ENCODE measurements around the gene HTT-AS. TPM values are rescaled to one million over a fixed set of nuclear protein-coding genes. Genes with fewer than 3 reads are reported as not detected.

The HTT-AS gene
- total RNA-seq (not detected), polyA plus RNA-seq (not detected)
- long read RNA-seq, donor 1 = 0 reads
- long read RNA-seq, donor 2 = 0 reads
- long read RNA-seq, donor 3 = 0 reads
- long read RNA-seq, donor 4 = 0 reads
- long read RNA-seq, donor 5 = 0 reads
- long read RNA-seq, donor 6 = 0 reads
- long read RNA-seq, donor 7 = 0 reads
- long read RNA-seq, donor 8, partial matches to known transcripts = 14 of 14 reads
- long read RNA-seq, donor 8, other reads (novel, unspliced or antisense) = 0 of 14 reads
- long read RNA-seq, donor 9 = 0 reads
- long read RNA-seq, donor 10 = 0 reads

GRCh38 chr4:3074078-3074845 lies at the start of gene HTT-AS, which contains the start of gene HTT:
TSS of gene HTT-AS (minus strand) at chr4:3074538.
TSS of gene HTT (plus strand) at chr4:3074681. CDS start at chr4:3074826, 145 bp downstream.
- peak within 1 kb of the TSS; percentile 71 to 97 (median 95) for H3K4me3 ChIP-seq
- TF ChIP-seq POLR2A (IDR thresholded peaks at IDR 0.05) = peak; percentile 51 to 86
- TF ChIP-seq, protein P1, sequence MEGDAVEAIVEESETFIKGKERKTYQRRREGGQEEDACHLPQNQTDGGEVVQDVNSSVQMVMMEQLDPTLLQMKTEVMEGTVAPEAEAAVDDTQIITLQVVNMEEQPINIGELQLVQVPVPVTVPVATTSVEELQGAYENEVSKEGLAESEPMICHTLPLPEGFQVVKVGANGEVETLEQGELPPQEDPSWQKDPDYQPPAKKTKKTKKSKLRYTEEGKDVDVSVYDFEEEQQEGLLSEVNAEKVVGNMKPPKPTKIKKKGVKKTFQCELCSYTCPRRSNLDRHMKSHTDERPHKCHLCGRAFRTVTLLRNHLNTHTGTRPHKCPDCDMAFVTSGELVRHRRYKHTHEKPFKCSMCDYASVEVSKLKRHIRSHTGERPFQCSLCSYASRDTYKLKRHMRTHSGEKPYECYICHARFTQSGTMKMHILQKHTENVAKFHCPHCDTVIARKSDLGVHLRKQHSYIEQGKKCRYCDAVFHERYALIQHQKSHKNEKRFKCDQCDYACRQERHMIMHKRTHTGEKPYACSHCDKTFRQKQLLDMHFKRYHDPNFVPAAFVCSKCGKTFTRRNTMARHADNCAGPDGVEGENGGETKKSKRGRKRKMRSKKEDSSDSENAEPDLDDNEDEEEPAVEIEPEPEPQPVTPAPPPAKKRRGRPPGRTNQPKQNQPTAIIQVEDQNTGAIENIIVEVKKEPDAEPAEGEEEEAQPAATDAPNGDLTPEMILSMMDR (IDR thresholded peaks at IDR 0.05) = peak in 2 of 6 experiments; percentile 13 to 39
- H3K27me3 ChIP-seq = no peaks in the 10 kb centered on the region
- H3K36me3 ChIP-seq (replicated peaks in 1 of 2) = no peaks in the 10 kb centered on the region
- peak within 1 kb of the TSS; percentile 87 to 97 (median 93) for H3K27ac ChIP-seq
- intact Hi-C loops (cut with DNase I) = no loop called here
- WGBS, 4 donors = 0 to 2% (median 1%) methylated on average over 30 to 79 of the region's 81 CpGs
- H3K9me3 ChIP-seq (replicated peaks in 1 of 3) = no peaks in the 10 kb centered on the region
- DNase-seq = peak; percentile 97 to 99 (median 98)
- peaks cover 15 to 36% of the 10 kb centered on the region in 2 donors for H3K4me1 ChIP-seq (replicated peaks in 1 of 2)

DNA sequence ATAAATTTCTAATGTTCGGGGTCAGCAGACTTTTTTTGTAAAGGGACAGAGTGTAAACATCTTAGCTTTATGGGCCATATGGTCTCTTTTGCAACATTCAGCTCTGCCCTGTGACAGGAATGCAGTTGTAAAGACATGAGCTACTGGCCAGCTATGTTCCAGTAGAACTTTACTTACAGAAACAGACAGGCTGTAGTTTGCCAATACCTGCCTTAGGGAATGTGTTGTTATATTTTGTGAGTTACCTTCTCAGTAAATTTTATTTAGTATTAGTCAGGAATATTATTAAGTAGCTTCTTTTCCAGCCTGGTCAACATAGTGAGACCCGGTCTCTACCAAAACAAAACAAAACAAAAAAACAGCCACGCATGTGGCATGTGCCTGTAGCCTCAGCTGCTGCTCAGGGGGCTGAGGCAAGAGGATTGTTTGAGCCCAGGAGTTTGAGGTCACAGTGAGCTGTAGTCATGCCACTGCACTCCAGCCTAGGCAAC lies 48.9 kb upstream of the HTT-AS start:
- H3K4me3 ChIP-seq = no peak overlapping the region

GRCh38 chr4:3122081-3122563 lies 47.8 kb upstream of the HTT-AS start:
- intact Hi-C loops (cut with DNase I) = no loop called here
- Histone ChIP-seq H3K9me3 (replicated peaks in 1 of 3) (no peaks in the 10 kb centered on the region), H3K36me3 (replicated peaks in 1 of 2) (peaks cover 0 to 29% of the 10 kb centered on the region in 2 donors), H3K27ac (peak overlapping the region in 3 of 5 donors; percentile 42 to 70 (median 63)), H3K4me1 (replicated peaks in 1 of 2) (peaks cover 7 to 14% of the 10 kb centered on the region in 2 donors), H3K4me3 (no peak overlapping the region), H3K27me3 (no peaks in the 10 kb centered on the region)
- no peak for DNase-seq
- 59 to 68% (median 60%) methylated on average over 9 of the region's 9 CpGs for WGBS, 4 donors
- TF ChIP-seq, protein P1 (IDR thresholded peaks at IDR 0.05) = no peak
- TF ChIP-seq POLR2A (IDR thresholded peaks at IDR 0.05) = no peak

More for the DNA sequence above, 48.9 kb upstream of the HTT-AS start:
- Histone ChIP-seq H3K36me3 (replicated peaks in 1 of 2) (peaks cover 0 to 30% of the 10 kb centered on the region in 2 donors), H3K4me1 (replicated peaks in 1 of 2) (peaks cover 7 to 14% of the 10 kb centered on the region in 2 donors), H3K9me3 (replicated peaks in 1 of 3) (no peaks in the 10 kb centered on the region), H3K27me3 (no peaks in the 10 kb centered on the region), H3K27ac (peak overlapping the region in 2 of 5 donors; percentile 7 to 10)
- no peak for DNase-seq
- intact Hi-C loops (cut with DNase I) = no loop called here
- WGBS, 4 donors = 40 to 70% (median 61%) methylated on average over 3 of the region's 3 CpGs
- TF ChIP-seq, protein P1 (IDR thresholded peaks at IDR 0.05) = no peak

- TF ChIP-seq, protein P1 (IDR thresholded peaks at IDR 0.05) = no peak
- no peak for TF ChIP-seq POLR2A (IDR thresholded peaks at IDR 0.05)
- intact Hi-C loops (cut with DNase I) = no loop called here
- WGBS, 4 donors = 97 to 100% (median 98%) methylated on average over 2 of the region's 2 CpGs
- Histone ChIP-seq H3K27me3 (no peaks in the 10 kb centered on the region), H3K9me3 (replicated peaks in 1 of 3) (no peaks in the 10 kb centered on the region), H3K27ac (peak overlapping the region in 3 of 5 donors; percentile 42 to 70 (median 63)), H3K36me3 (replicated peaks in 1 of 2) (peaks cover 0 to 30% of the 10 kb centered on the region in 2 donors), H3K4me3 (no peak overlapping the region), H3K4me1 (replicated peaks in 1 of 2) (peaks cover 7 to 14% of the 10 kb centered on the region in 2 donors)
- no peak for DNase-seq
Measured at GRCh38 chr4:3121596-3121995, 47.3 kb upstream of the HTT-AS start.
